ENCODE data around the gene CAPG. TPM values are rescaled to one million over a fixed set of nuclear protein-coding genes. Genes with fewer than 3 reads are reported as not detected.

The CAPG gene
- total and polyA plus RNA-seq, 9 of the 15 experiments (the other 6 are each of a cell fraction or from before 2014, with no cell fraction given) = 10.6 to 90.4 (median 56.0) TPM

GRCh38 chr2:85418132-85419008 lies 8.2 kb upstream of the CAPG start, which contains the start of gene SH2D6 (continued):
- peak; percentile 78 for TF ChIP-seq ATF4 (CRISPR knock-in tag; IDR thresholded peaks at IDR 0.05)
- peak; percentile 48; the same call in 1 of the 2 replicates for TF ChIP-seq PML (IDR thresholded peaks at IDR 0.05; ENCODE audit: low read length)
- no peak; the same call in 1 of the 2 replicates for TF ChIP-seq SOX6 (IDR thresholded peaks at IDR 0.05)
- no peak for TF ChIP-seq TAF15 (IDR thresholded peaks at IDR 0.05; ENCODE audit: low read depth, low read length)
- peak; percentile 53; the same call in 1 of the 2 replicates for TF ChIP-seq SMAD3 (CRISPR knock-in tag; conservative IDR thresholded peaks at IDR 0.05)
- TF ChIP-seq RNF2 (IDR thresholded peaks at IDR 0.05) = peak; percentile 84
- no peak; a peak in 1 of 4 replicates for TF ChIP-seq NONO (IDR thresholded peaks at IDR 0.05; ENCODE audit: low read depth in 2 of 2, low read length in 1 of 2)
- no peak for TF ChIP-seq KAT8 (IDR thresholded peaks at IDR 0.05; ENCODE audit: low read depth)
- peak in 2 of 3 experiments; percentile 58 for TF ChIP-seq YY1 (IDR thresholded peaks at IDR 0.05; ENCODE audit: borderline replicate concordance in 1 of 3, control insufficient read depth in 1 of 3, extremely low read depth in 1 of 3, insufficient read depth in 3 of 3, insufficient read length in 1 of 3, insufficient replicate concordance in 2 of 3, low read depth in 1 of 3, low read length in 2 of 3)
- TF ChIP-seq FOXJ2 (tag; IDR thresholded peaks at IDR 0.05) = 0 out of 2 replicates have a peak, but pooled peaks have one; percentile 50
- no peak for TF ChIP-seq GTF2B (IDR thresholded peaks at IDR 0.05; ENCODE audit: extremely low read depth, insufficient read length)
- no peak for TF ChIP-seq ZNF282 (CRISPR knock-in tag; IDR thresholded peaks at IDR 0.05)
- no peak for TF ChIP-seq KLF10 (CRISPR knock-in tag; IDR thresholded peaks at IDR 0.05)
- no peak for TF ChIP-seq TEAD4 (IDR thresholded peaks at IDR 0.05; ENCODE audit: low read length)
- peak; percentile 92; the same call in 1 of the 2 replicates for TF ChIP-seq TEAD4 (CRISPR knock-in tag; IDR thresholded peaks at IDR 0.05; ENCODE audit: borderline replicate concordance)
- peak; percentile 51 for TF ChIP-seq EGR1 (conservative IDR thresholded peaks at IDR 0.05)
- TF ChIP-seq CHD1 (IDR thresholded peaks at IDR 0.05; ENCODE audit: low read length) = no peak
- TF ChIP-seq RBM25 (IDR thresholded peaks at IDR 0.05; ENCODE audit: low read depth, low read length, severe bottlenecking) = no peak
- peak in 1 of 2 experiments; percentile 46; a peak in 1 of 4 replicates for TF ChIP-seq SRF (CRISPR knock-in tag; IDR thresholded peaks at IDR 0.05)
- no peak for TF ChIP-seq RAD51 (IDR thresholded peaks at IDR 0.05; ENCODE audit: borderline replicate concordance, low read depth)
- no peak for TF ChIP-seq MAFK (IDR thresholded peaks at IDR 0.05; ENCODE audit: low read length)
- TF ChIP-seq NELFE (IDR thresholded peaks at IDR 0.05; ENCODE audit: insufficient read depth, insufficient read length) = no peak
- no peak for TF ChIP-seq SP2 (IDR thresholded peaks at IDR 0.05; ENCODE audit: extremely low read depth, low read depth, low read length, poor library complexity, severe bottlenecking)
- no peak; the same call in 1 of the 2 replicates for TF ChIP-seq CBFA2T3 (IDR thresholded peaks at IDR 0.05)
